ENCODE data around the gene MCOLN1.

- TF ChIP-seq, protein P1, sequence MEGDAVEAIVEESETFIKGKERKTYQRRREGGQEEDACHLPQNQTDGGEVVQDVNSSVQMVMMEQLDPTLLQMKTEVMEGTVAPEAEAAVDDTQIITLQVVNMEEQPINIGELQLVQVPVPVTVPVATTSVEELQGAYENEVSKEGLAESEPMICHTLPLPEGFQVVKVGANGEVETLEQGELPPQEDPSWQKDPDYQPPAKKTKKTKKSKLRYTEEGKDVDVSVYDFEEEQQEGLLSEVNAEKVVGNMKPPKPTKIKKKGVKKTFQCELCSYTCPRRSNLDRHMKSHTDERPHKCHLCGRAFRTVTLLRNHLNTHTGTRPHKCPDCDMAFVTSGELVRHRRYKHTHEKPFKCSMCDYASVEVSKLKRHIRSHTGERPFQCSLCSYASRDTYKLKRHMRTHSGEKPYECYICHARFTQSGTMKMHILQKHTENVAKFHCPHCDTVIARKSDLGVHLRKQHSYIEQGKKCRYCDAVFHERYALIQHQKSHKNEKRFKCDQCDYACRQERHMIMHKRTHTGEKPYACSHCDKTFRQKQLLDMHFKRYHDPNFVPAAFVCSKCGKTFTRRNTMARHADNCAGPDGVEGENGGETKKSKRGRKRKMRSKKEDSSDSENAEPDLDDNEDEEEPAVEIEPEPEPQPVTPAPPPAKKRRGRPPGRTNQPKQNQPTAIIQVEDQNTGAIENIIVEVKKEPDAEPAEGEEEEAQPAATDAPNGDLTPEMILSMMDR (IDR thresholded peaks at IDR 0.05) = no peak
- no peak for TF ChIP-seq POLR2A (IDR thresholded peaks at IDR 0.05)
These were observed 17.5 kb downstream of the MCOLN1 start for GRCh38 chr19:7539827-7540425.

Measured in thyroid gland (tissue), 4 donors.